Natural killer cell treated with Interleukin-12 subunit alpha and Interleukin-12 subunit beta and Interleukin-15 and Interleukin-18, amount 100 ng/mL, for 72 hours (primary cell): Measurements from ENCODE around the gene B3GLCT. TPM values are rescaled to one million over a fixed set of nuclear protein-coding genes. Genes with fewer than 3 reads are reported as not detected.
A peak's percentile ranks its signal among the peaks of the same experiment; 100 is the strongest.

Experiments
- ATAC-seq, 2 donors: fragments of 150-1000 bp; cut with Tn5 transposase in 1 of 2; sonication (Bioruptor Pico), chemical (Tn5 transposase) in 1 of 2; 2 replicates each; pipeline ENCODE4 v1.10.0; 2021
- DNase-seq: peaks from one replicate; pipeline ENCODE4 v3.0.0; 2022; ENCODE audit warnings: low spot score
- H3K27ac Mint-ChIP-seq, 2 donors: 1 replicate in 1 of 2; 2 replicates in 1 of 2; pipeline ENCODE4 v1.8.0; 2022; ENCODE audit warnings: mixed read lengths in 2 of 2, mild to moderate bottlenecking in 1 of 2, moderate library complexity in 1 of 2
- H3K27me3 Mint-ChIP-seq, 2 donors: 1 replicate in 1 of 2; 2 replicates in 1 of 2; pipeline ENCODE4 v1.8.0; 2022; ENCODE audit warnings: mixed read lengths in 2 of 2
- H3K36me3 Mint-ChIP-seq: one replicate; pipeline ENCODE4 v1.8.0; 2022; ENCODE audit warnings: mixed read lengths
- H3K4me1 Mint-ChIP-seq, 2 donors: 1 replicate in 1 of 2; 2 replicates in 1 of 2; pipeline ENCODE4 v1.8.0; 2022; ENCODE audit warnings: low read depth in 2 of 2, mixed read lengths in 2 of 2, mild to moderate bottlenecking in 1 of 2
- H3K4me3 Mint-ChIP-seq: one replicate; pipeline ENCODE4 v1.8.0; 2022; ENCODE audit warnings: mixed read lengths
- H3K9me3 Mint-ChIP-seq: 2 replicates; pipeline ENCODE4 v1.8.0; 2022; ENCODE audit warnings: mixed read lengths
- total RNA-seq, 2 donors: library from RNA; stranded (reverse); gene quantifications; one replicate each; pipeline ENCODE4 v1.2.3, GENCODE V29; 2022

B3GLCT gene
- total RNA-seq, 2 donors from 2014 or later, result 5.1 to 5.7 TPM

- no peak overlapping the region for H3K27ac Mint-ChIP-seq
- H3K4me3 Mint-ChIP-seq, result no peak overlapping the region
- peaks cover 32% of the 10 kb centered on the region for H3K36me3 Mint-ChIP-seq
- DNase-seq, result no peak
- peaks cover 18% of the 10 kb centered on the region for H3K9me3 Mint-ChIP-seq
- H3K27me3 Mint-ChIP-seq, result no peaks in the 10 kb centered on the region
- ATAC-seq, result peak in 1 of 2 donors; percentile 15
- no peaks in the 10 kb centered on the region for H3K4me1 Mint-ChIP-seq
These were observed 110.6 kb downstream of the B3GLCT start for GRCh38 chr13:31310356-31310755.

GRCh38 chr13:31310786-31311185 is 111.0 kb downstream of the B3GLCT start:
- Mint-ChIP-seq H3K36me3 (peaks cover 34% of the 10 kb centered on the region), H3K27ac (no peak overlapping the region), H3K9me3 (peaks cover 19% of the 10 kb centered on the region), H3K4me3 (no peak overlapping the region), H3K4me1 (no peaks in the 10 kb centered on the region), H3K27me3 (no peaks in the 10 kb centered on the region)
- DNase-seq, result no peak
- no peak for ATAC-seq

GRCh38 chr13:31311921-31312320 is 112.1 kb downstream of the B3GLCT start:
- Mint-ChIP-seq H3K27ac (no peak overlapping the region), H3K4me1 (no peaks in the 10 kb centered on the region), H3K36me3 (peaks cover 34% of the 10 kb centered on the region), H3K27me3 (no peaks in the 10 kb centered on the region), H3K4me3 (no peak overlapping the region), H3K9me3 (peaks cover 19% of the 10 kb centered on the region)
- DNase-seq (no peak), ATAC-seq (no peak)

GRCh38 chr13:31314961-31315360 is 115.2 kb downstream of the B3GLCT start:
- DNase-seq (no peak), ATAC-seq (no peak)
- no peaks in the 10 kb centered on the region for H3K4me1 Mint-ChIP-seq
- peaks cover 29% of the 10 kb centered on the region for H3K36me3 Mint-ChIP-seq
- H3K27ac Mint-ChIP-seq, result no peak overlapping the region
- H3K27me3 Mint-ChIP-seq, result no peaks in the 10 kb centered on the region
- H3K9me3 Mint-ChIP-seq, result peaks cover 16% of the 10 kb centered on the region
- no peak overlapping the region for H3K4me3 Mint-ChIP-seq

- no peaks in the 10 kb centered on the region for H3K36me3 Mint-ChIP-seq
- H3K27me3 Mint-ChIP-seq, result no peaks in the 10 kb centered on the region
- H3K4me3 Mint-ChIP-seq, result no peak overlapping the region
- DNase-seq (no peak), ATAC-seq (no peak)
- H3K4me1 Mint-ChIP-seq, result no peaks in the 10 kb centered on the region
- no peak overlapping the region for H3K27ac Mint-ChIP-seq
- no peaks in the 10 kb centered on the region for H3K9me3 Mint-ChIP-seq
These were observed 121.2 kb downstream of the B3GLCT start for GRCh38 chr13:31320946-31321345.

- Mint-ChIP-seq H3K36me3 (no peaks in the 10 kb centered on the region), H3K9me3 (no peaks in the 10 kb centered on the region), H3K27ac (no peak overlapping the region), H3K4me3 (no peak overlapping the region), H3K4me1 (no peaks in the 10 kb centered on the region), H3K27me3 (no peaks in the 10 kb centered on the region)
- no peak for ATAC-seq
- DNase-seq, result no peak
These were observed 121.7 kb downstream of the B3GLCT start for GRCh38 chr13:31321457-31321856.

GRCh38 chr13:31322026-31322425 is 122.3 kb downstream of the B3GLCT start:
- ATAC-seq, result no peak
- Mint-ChIP-seq H3K36me3 (no peaks in the 10 kb centered on the region), H3K9me3 (no peaks in the 10 kb centered on the region)

GRCh38 chr13:31322702-31323405 is 123.1 kb downstream of the B3GLCT start:
- Mint-ChIP-seq H3K4me3 (no peak overlapping the region), H3K36me3 (no peaks in the 10 kb centered on the region), H3K27ac (no peak overlapping the region), H3K9me3 (no peaks in the 10 kb centered on the region), H3K4me1 (no peaks in the 10 kb centered on the region), H3K27me3 (no peaks in the 10 kb centered on the region)
- DNase-seq (no peak), ATAC-seq (no peak)

More at GRCh38 chr13:31322026-31322425, 122.3 kb downstream of the B3GLCT start:
- no peak overlapping the region for H3K4me3 Mint-ChIP-seq
- no peaks in the 10 kb centered on the region for H3K27me3 Mint-ChIP-seq
- no peak overlapping the region for H3K27ac Mint-ChIP-seq
- no peak for DNase-seq
- no peaks in the 10 kb centered on the region for H3K4me1 Mint-ChIP-seq

- no peak overlapping the region for H3K27ac Mint-ChIP-seq
- H3K36me3 Mint-ChIP-seq, result peaks cover 5% of the 10 kb centered on the region
- no peaks in the 10 kb centered on the region for H3K4me1 Mint-ChIP-seq
- DNase-seq (no peak), ATAC-seq (no peak)
- no peaks in the 10 kb centered on the region for H3K27me3 Mint-ChIP-seq
- H3K4me3 Mint-ChIP-seq, result no peak overlapping the region
- H3K9me3 Mint-ChIP-seq, result no peaks in the 10 kb centered on the region
These were observed 127.5 kb downstream of the B3GLCT start for GRCh38 chr13:31327182-31327860.

GRCh38 chr13:31328549-31329235 is 128.9 kb downstream of the B3GLCT start:
- no peak for DNase-seq
- Mint-ChIP-seq H3K36me3 (peaks cover 5% of the 10 kb centered on the region), H3K9me3 (no peaks in the 10 kb centered on the region), H3K27ac (no peak overlapping the region), H3K4me1 (no peaks in the 10 kb centered on the region), H3K27me3 (no peaks in the 10 kb centered on the region), H3K4me3 (no peak overlapping the region)
- no peak for ATAC-seq

- no peaks in the 10 kb centered on the region for H3K4me1 Mint-ChIP-seq
- peaks cover 1 to 3% of the 10 kb centered on the region in 2 donors for H3K27me3 Mint-ChIP-seq
- ATAC-seq (no peak), DNase-seq (no peak)
- no peak overlapping the region for H3K27ac Mint-ChIP-seq
- peaks cover 3% of the 10 kb centered on the region for H3K9me3 Mint-ChIP-seq
- H3K4me3 Mint-ChIP-seq, result no peak overlapping the region
- peaks cover 5% of the 10 kb centered on the region for H3K36me3 Mint-ChIP-seq
These were observed 130.5 kb downstream of the B3GLCT start for GRCh38 chr13:31330236-31330635.

GRCh38 chr13:31331068-31331467 is 131.3 kb downstream of the B3GLCT start:
- Mint-ChIP-seq H3K4me1 (no peaks in the 10 kb centered on the region), H3K27me3 (peaks cover 3 to 9% of the 10 kb centered on the region in 2 donors), H3K27ac (no peak overlapping the region), H3K4me3 (no peak overlapping the region), H3K36me3 (peaks cover 8% of the 10 kb centered on the region), H3K9me3 (peaks cover 3% of the 10 kb centered on the region)
- DNase-seq (no peak), ATAC-seq (no peak)

GRCh38 chr13:31334547-31334946 is 134.8 kb downstream of the B3GLCT start:
- ATAC-seq (no peak), DNase-seq (no peak)
- H3K27ac Mint-ChIP-seq, result no peak overlapping the region
- peaks cover 6% of the 10 kb centered on the region for H3K36me3 Mint-ChIP-seq
- H3K4me1 Mint-ChIP-seq, result no peaks in the 10 kb centered on the region
- peaks cover 3 to 14% of the 10 kb centered on the region in 2 donors for H3K27me3 Mint-ChIP-seq
- H3K9me3 Mint-ChIP-seq, result peaks cover 12% of the 10 kb centered on the region
- no peak overlapping the region for H3K4me3 Mint-ChIP-seq

GRCh38 chr13:31334994-31335557 is 135.3 kb downstream of the B3GLCT start:
- Mint-ChIP-seq H3K27ac (no peak overlapping the region), H3K27me3 (peaks cover 3 to 14% of the 10 kb centered on the region in 2 donors), H3K9me3 (peaks cover 12% of the 10 kb centered on the region), H3K4me3 (no peak overlapping the region), H3K36me3 (peaks cover 5% of the 10 kb centered on the region), H3K4me1 (no peaks in the 10 kb centered on the region)
- DNase-seq, result no peak
- ATAC-seq, result no peak
